HCT116 (cell line): ENCODE results near the gene SPDEF.

Experiments
- CTCF ChIP-seq, 3 experiments: fragments of 200-600 bp in 1 of 3; sonication (generic) in 1 of 3; IDR thresholded peaks in 2 of 3; conservative IDR thresholded peaks in 1 of 3; 2 replicates each; pipeline ENCODE4 v1.5.1; 2012 to 2017; ENCODE audit warnings: low read depth in 2 of 3, low read length in 2 of 3, antibody characterized with exemption in 1 of 3, borderline replicate concordance in 1 of 3, control low read depth in 1 of 3, mild to moderate bottlenecking in 1 of 3, mixed read lengths in 1 of 3, mixed run types in 1 of 3, moderate library complexity in 1 of 3; ENCODE audit not compliant: insufficient read depth in 1 of 3
- EGR1 ChIP-seq: IDR thresholded peaks from 2 replicates; pipeline ENCODE4 v1.6.1; 2012; ENCODE audit warnings: low read depth
- ELF1 ChIP-seq: IDR thresholded peaks from 2 replicates; pipeline ENCODE4 v1.6.1; 2012; ENCODE audit warnings: low read depth, borderline replicate concordance
- EZH2 ChIP-seq: fragments of 200-600 bp; sonication (generic); IDR thresholded peaks from 2 replicates; pipeline ENCODE4 v1.6.1; 2017; ENCODE audit warnings: antibody characterized with exemption, mixed run types
- EZH2phosphoT487 ChIP-seq: fragments of 200-600 bp; IDR thresholded peaks from 2 replicates; pipeline ENCODE4 v1.6.1; 2018; ENCODE audit warnings: antibody characterized with exemption, borderline replicate concordance
- FOSL1 ChIP-seq: IDR thresholded peaks from 2 replicates; pipeline ENCODE4 v1.6.1; 2012; ENCODE audit warnings: low read depth
- JUND ChIP-seq: IDR thresholded peaks from 2 replicates; pipeline ENCODE4 v1.6.1; 2012
- POLR2A ChIP-seq: IDR thresholded peaks from 2 replicates; pipeline ENCODE4 v1.7.0; 2011; ENCODE audit warnings: borderline replicate concordance; ENCODE audit not compliant: insufficient read depth, insufficient read length; ENCODE audit errors: extremely low read depth
- POLR2AphosphoS5 ChIP-seq: IDR thresholded peaks from 2 replicates; pipeline ENCODE4 v1.6.1; 2011; ENCODE audit warnings: mild to moderate bottlenecking, low read depth, low read length, moderate library complexity
- ZFX ChIP-seq: fragments of 450-650 bp; IDR thresholded peaks from 2 replicates; pipeline ENCODE4 v1.6.1; 2017
- ZNF274 ChIP-seq: fragments of 200-500 bp; sonication (Bioruptor generic); IDR thresholded peaks from 2 replicates; pipeline ENCODE4 v1.6.1; 2014; ENCODE audit warnings: mild to moderate bottlenecking, low read depth, low read length, inconsistent platforms
- TF ChIP-seq, protein P1 (sequence below): IDR thresholded peaks from 2 replicates; pipeline ENCODE4 v1.6.1; 2012; ENCODE audit warnings: low read depth

DNA sequence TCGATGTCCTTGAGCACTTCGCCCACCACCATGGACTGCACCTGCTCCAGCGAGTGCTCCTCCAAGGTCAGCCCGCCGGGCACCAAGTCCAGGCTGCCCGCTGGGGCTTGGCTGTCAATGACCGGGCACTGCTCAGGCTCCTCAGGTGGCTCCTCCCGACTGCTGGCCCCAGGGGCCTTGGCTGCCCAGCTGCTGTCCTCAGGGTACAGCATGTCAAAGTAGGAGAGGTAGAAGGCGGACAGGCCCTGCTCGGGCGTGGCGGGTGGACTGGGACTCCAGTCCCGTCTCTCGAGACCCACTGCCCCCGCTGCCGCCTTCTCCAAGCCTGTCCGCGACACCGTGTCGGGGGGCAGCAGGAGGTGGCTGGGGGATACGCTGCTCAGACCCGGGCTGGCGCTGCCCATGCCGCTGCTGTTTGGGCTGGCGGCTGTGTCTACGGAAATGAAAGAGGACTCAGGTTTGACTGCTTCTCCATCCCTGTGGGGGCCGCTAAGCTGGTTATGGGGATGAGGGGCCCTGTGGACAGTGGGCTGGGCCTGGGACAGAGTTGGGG, 12.0 kb downstream of the SPDEF start:
- TF ChIP-seq ELF1 (no peak), CTCF (IDR thresholded peaks at IDR 0.05 in 2 of 3, conservative IDR thresholded peaks at IDR 0.05 in 1 of 3; ENCODE audit: borderline replicate concordance in 1 of 3, insufficient read depth in 1 of 3, low read depth in 2 of 3, low read length in 2 of 3) (no peak), POLR2A (no peak), JUND (no peak), EZH2 (no peak), EZH2phosphoT487 (no peak), FOSL1 (no peak), ZFX (no peak), EGR1 (no peak), ZNF274 (no peak), POLR2AphosphoS5 (no peak)
- TF ChIP-seq, protein P1, sequence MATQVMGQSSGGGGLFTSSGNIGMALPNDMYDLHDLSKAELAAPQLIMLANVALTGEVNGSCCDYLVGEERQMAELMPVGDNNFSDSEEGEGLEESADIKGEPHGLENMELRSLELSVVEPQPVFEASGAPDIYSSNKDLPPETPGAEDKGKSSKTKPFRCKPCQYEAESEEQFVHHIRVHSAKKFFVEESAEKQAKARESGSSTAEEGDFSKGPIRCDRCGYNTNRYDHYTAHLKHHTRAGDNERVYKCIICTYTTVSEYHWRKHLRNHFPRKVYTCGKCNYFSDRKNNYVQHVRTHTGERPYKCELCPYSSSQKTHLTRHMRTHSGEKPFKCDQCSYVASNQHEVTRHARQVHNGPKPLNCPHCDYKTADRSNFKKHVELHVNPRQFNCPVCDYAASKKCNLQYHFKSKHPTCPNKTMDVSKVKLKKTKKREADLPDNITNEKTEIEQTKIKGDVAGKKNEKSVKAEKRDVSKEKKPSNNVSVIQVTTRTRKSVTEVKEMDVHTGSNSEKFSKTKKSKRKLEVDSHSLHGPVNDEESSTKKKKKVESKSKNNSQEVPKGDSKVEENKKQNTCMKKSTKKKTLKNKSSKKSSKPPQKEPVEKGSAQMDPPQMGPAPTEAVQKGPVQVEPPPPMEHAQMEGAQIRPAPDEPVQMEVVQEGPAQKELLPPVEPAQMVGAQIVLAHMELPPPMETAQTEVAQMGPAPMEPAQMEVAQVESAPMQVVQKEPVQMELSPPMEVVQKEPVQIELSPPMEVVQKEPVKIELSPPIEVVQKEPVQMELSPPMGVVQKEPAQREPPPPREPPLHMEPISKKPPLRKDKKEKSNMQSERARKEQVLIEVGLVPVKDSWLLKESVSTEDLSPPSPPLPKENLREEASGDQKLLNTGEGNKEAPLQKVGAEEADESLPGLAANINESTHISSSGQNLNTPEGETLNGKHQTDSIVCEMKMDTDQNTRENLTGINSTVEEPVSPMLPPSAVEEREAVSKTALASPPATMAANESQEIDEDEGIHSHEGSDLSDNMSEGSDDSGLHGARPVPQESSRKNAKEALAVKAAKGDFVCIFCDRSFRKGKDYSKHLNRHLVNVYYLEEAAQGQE: no peak
